Progenitor cell of endocrine pancreas (in vitro differentiated cells): ENCODE results near the gene PARP8. TPM values are rescaled to one million over a fixed set of nuclear protein-coding genes. Genes with fewer than 3 reads are reported as not detected.

Source experiments
- DNase-seq: peaks from one replicate; pipeline ENCODE4 v3.0.0; 2021; ENCODE audit warnings: low spot score; ENCODE audit not compliant: unreplicated experiment
- H3K27ac Mint-ChIP-seq: 2 replicates; pipeline ENCODE4 v1.8.0; 2021; ENCODE audit warnings: mild to moderate bottlenecking, moderate library complexity, mixed read lengths
- H3K27me3 Mint-ChIP-seq: 2 replicates; pipeline ENCODE4 v1.8.0; 2021; ENCODE audit warnings: mixed read lengths
- H3K36me3 Mint-ChIP-seq: 2 replicates; pipeline ENCODE4 v1.8.0; 2022; ENCODE audit warnings: mixed read lengths; ENCODE audit not compliant: insufficient read depth
- H3K4me1 Mint-ChIP-seq: 2 replicates; pipeline ENCODE4 v1.8.0; 2021; ENCODE audit warnings: low read depth, mixed read lengths
- H3K4me3 Mint-ChIP-seq: 2 replicates; pipeline ENCODE4 v1.8.0; 2021; ENCODE audit warnings: low read depth, mild to moderate bottlenecking, moderate library complexity, mixed read lengths
- H3K9me3 Mint-ChIP-seq: 2 replicates; pipeline ENCODE4 v1.8.0; 2021; ENCODE audit warnings: low read depth, mixed read lengths
- total RNA-seq: library from RNA; stranded (reverse); gene quantifications from 2 replicates; pipeline ENCODE4 v1.2.1, GENCODE V29; 2021
- TF ChIP-seq, protein P1 (sequence below): fragments of 200-600 bp; sonication (generic); IDR thresholded peaks from one replicate; pipeline ENCODE4 v1.5.0; 2021; ENCODE audit warnings: antibody characterized with exemption, mild to moderate bottlenecking; ENCODE audit not compliant: unreplicated experiment

PARP8 gene
- total RNA-seq, 1 donor from 2014 or later: 26.7 TPM

DNA sequence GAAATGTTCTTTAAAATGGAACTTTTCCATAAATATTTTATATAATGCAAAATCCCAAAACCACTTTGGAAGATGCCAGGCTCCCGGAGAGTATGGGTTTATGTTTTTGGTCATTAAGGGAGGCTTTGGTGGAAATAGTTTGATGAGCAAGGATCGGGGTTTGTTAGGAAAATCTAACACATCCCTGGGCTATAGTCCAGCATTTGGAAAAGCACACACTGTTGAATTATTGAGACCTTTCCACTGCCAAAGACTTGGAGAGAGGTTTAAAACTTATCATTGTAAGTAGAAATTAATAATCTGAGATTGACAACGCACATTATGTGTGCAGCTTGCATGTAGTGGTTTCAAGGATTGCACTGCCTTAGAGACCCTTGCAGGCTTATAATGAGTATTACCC lies 156.3 kb downstream of the PARP8 start:
- no peak overlapping the region for H3K4me3 Mint-ChIP-seq
- H3K36me3 Mint-ChIP-seq: peaks cover 3% of the 10 kb centered on the region
- H3K4me1 Mint-ChIP-seq: no peaks in the 10 kb centered on the region
- no peak overlapping the region for H3K27ac Mint-ChIP-seq
- no peak for DNase-seq
- H3K27me3 Mint-ChIP-seq: no peaks in the 10 kb centered on the region
- TF ChIP-seq, protein P1, sequence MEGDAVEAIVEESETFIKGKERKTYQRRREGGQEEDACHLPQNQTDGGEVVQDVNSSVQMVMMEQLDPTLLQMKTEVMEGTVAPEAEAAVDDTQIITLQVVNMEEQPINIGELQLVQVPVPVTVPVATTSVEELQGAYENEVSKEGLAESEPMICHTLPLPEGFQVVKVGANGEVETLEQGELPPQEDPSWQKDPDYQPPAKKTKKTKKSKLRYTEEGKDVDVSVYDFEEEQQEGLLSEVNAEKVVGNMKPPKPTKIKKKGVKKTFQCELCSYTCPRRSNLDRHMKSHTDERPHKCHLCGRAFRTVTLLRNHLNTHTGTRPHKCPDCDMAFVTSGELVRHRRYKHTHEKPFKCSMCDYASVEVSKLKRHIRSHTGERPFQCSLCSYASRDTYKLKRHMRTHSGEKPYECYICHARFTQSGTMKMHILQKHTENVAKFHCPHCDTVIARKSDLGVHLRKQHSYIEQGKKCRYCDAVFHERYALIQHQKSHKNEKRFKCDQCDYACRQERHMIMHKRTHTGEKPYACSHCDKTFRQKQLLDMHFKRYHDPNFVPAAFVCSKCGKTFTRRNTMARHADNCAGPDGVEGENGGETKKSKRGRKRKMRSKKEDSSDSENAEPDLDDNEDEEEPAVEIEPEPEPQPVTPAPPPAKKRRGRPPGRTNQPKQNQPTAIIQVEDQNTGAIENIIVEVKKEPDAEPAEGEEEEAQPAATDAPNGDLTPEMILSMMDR: no peak
- H3K9me3 Mint-ChIP-seq: no peaks in the 10 kb centered on the region

DNA sequence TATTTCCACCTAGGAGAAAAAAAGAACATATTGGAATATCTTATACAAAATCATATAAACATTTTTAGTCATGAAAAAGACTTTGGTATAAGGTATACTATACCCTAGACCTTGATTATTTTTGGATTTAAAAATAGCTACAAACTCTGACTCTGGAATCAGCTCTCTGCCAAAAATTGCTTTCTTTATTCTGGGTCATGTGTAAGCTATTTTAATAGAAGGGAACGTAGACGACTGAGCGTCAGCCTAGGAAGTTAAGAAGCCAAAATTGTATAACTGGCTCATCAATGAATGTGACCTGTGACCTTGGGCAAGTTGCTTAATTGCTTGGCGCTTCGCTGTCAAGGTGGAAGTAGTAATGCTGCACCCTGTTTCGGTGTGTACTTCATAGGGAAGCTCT lies 157.1 kb downstream of the PARP8 start:
- no peaks in the 10 kb centered on the region for H3K4me1 Mint-ChIP-seq
- H3K9me3 Mint-ChIP-seq: no peaks in the 10 kb centered on the region
- H3K36me3 Mint-ChIP-seq: peaks cover 5% of the 10 kb centered on the region
- no peak overlapping the region for H3K4me3 Mint-ChIP-seq
- H3K27ac Mint-ChIP-seq: no peak overlapping the region
- no peaks in the 10 kb centered on the region for H3K27me3 Mint-ChIP-seq
- DNase-seq: no peak
- TF ChIP-seq, protein P1: no peak

DNA sequence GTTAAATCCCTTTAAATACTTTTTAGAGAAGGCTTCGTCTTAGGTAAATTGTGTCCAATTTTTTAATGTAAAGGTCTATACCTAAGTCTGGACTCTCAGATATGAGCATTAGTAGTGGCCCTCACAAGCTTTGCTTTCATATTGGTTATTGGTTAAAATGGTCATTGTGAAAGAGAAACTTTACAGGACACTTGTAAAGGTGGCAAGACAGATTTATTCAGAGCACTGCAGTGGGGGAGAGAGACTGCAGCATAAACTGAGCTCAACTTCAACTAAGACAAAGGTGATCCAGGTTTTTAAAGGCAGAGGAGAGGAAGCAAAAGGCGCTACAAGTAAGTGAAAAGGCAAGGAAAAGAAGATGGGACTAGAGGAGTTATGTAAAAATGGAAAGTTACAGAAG lies 157.7 kb downstream of the PARP8 start:
- H3K4me3 Mint-ChIP-seq: no peak overlapping the region
- no peaks in the 10 kb centered on the region for H3K9me3 Mint-ChIP-seq
- H3K4me1 Mint-ChIP-seq: no peaks in the 10 kb centered on the region
- no peaks in the 10 kb centered on the region for H3K27me3 Mint-ChIP-seq
- H3K27ac Mint-ChIP-seq: no peak overlapping the region
- DNase-seq: no peak
- TF ChIP-seq, protein P1: no peak
- H3K36me3 Mint-ChIP-seq: peaks cover 5% of the 10 kb centered on the region

DNA sequence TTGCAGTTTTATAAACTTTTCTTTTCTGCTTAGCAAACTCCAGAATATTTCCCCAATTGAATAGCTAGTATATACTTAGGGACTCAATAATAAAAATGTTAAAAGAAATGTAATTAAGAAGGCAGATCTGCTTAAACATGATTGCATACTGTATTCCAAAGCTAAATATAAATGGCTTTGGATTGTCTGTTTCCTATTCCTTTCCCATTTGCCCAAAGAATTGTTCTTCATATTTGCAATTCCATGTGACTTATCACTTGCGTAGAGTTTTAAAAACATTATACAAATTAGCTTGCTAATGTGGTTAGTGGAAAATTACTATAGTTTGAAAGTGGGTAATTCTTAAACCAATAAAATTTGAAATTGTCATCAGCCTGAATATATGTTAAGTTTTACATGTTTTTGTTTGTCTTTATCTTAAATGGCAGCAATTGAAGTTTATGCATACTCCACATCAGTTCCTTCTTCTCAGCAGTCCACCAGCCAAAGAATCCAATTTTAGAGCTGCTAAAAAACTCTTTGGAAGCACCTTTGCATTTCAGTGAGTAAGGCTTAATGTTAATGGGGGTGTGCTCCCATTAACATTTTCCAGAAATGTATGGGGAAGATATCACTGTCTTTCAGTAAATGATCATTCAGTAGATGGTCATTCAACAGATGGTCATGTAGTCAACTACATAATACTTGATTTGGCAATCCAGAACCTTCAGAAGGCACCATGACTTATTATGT lies 161.2 kb downstream of the PARP8 start:
- Mint-ChIP-seq H3K27me3 (no peaks in the 10 kb centered on the region), H3K4me3 (no peak overlapping the region), H3K9me3 (no peaks in the 10 kb centered on the region), H3K27ac (no peak overlapping the region), H3K36me3 (peaks cover 3% of the 10 kb centered on the region), H3K4me1 (no peaks in the 10 kb centered on the region)
- TF ChIP-seq, protein P1: no peak
- no peak for DNase-seq

DNA sequence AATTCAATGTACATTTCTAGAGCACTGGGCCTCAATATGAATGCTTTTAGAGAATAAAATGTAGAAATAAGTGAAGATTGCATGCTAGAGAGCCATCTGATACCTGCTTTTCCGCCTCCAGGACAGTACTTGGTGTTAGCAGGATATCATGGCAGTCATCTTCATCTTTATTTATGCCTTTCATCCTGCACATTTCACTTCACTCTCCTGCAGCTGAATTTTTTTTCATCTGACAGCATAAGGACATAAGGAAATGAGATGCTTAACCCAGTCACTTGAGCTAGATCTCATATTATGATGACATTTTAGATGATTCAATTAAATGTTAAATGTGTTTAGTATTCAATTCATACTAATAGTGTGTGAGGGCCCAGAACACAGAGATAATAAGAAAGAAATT lies 162.6 kb downstream of the PARP8 start:
- Mint-ChIP-seq H3K36me3 (peaks cover 3% of the 10 kb centered on the region), H3K27me3 (no peaks in the 10 kb centered on the region), H3K27ac (no peak overlapping the region), H3K4me3 (no peak overlapping the region), H3K4me1 (no peaks in the 10 kb centered on the region), H3K9me3 (no peaks in the 10 kb centered on the region)
- no peak for DNase-seq
- TF ChIP-seq, protein P1: no peak
